HEK293T (cell line): ENCODE data around the gene TCAIM.

ENCODE experiments used
- CTCF ChIA-PET: fragments of 350-600 bp; formaldehyde crosslinking; extraction: SDS; loops from one replicate; lab custom pipeline; 2021; ENCODE audit warnings: antibody characterized with exemption, inconsistent platforms; lab: Yijun Ruan, JAX
- POLR2A ChIA-PET: fragments of 350-600 bp; formaldehyde crosslinking; extraction: SDS; loops from one replicate; lab custom pipeline; 2020; ENCODE audit warnings: antibody characterized with exemption, inconsistent platforms; lab: Yijun Ruan, JAX
- DNase-seq: peaks from one replicate; pipeline ENCODE4 v3.0.0; 2012; ENCODE audit warnings: mixed read lengths; ENCODE audit errors: extremely low spot score
- ARNT ChIP-seq: fragments of 450-650 bp; IDR thresholded peaks from 2 replicates; pipeline ENCODE4 v1.6.1; 2017; ENCODE audit warnings: mild to moderate bottlenecking
- BHLHE40 ChIP-seq: fragments of 450-650 bp; IDR thresholded peaks from 2 replicates; pipeline ENCODE4 v1.6.1; 2016; ENCODE audit warnings: mild to moderate bottlenecking, moderate library complexity, borderline replicate concordance
- CTBP1 ChIP-seq: fragments of 450-650 bp; IDR thresholded peaks from 2 replicates; pipeline ENCODE4 v1.6.1; 2016; ENCODE audit warnings: borderline replicate concordance
- ELF4 ChIP-seq: fragments of 450-650 bp; IDR thresholded peaks from 2 replicates; pipeline ENCODE4 v1.6.1; 2017; ENCODE audit warnings: antibody characterized with exemption
- FOXA1 ChIP-seq: fragments of 450-650 bp; IDR thresholded peaks from 2 replicates; pipeline ENCODE4 v1.6.1; 2016; ENCODE audit warnings: mild to moderate bottlenecking
- FOXK2 ChIP-seq: fragments of 450-650 bp; IDR thresholded peaks from 2 replicates; pipeline ENCODE4 v1.6.1; 2016; ENCODE audit warnings: mild to moderate bottlenecking
- FOXM1 ChIP-seq: fragments of 450-650 bp; IDR thresholded peaks from 2 replicates; pipeline ENCODE4 v1.6.1; 2017; ENCODE audit warnings: mild to moderate bottlenecking, borderline replicate concordance
- HDGF ChIP-seq: fragments of 450-650 bp; IDR thresholded peaks from 2 replicates; pipeline ENCODE4 v1.6.1; 2017; ENCODE audit warnings: antibody characterized with exemption, borderline replicate concordance
- L3MBTL2 ChIP-seq: fragments of 450-650 bp; conservative IDR thresholded peaks from 2 replicates; pipeline ENCODE4 v1.6.1; 2016; ENCODE audit warnings: mild to moderate bottlenecking
- LEF1 ChIP-seq: fragments of 450-650 bp; IDR thresholded peaks from 2 replicates; pipeline ENCODE4 v1.6.1; 2017; ENCODE audit warnings: mild to moderate bottlenecking, borderline replicate concordance
- NFRKB ChIP-seq: fragments of 450-650 bp; IDR thresholded peaks from 2 replicates; pipeline ENCODE4 v1.6.1; 2016; ENCODE audit warnings: mild to moderate bottlenecking, moderate library complexity
- SP1 ChIP-seq: fragments of 450-650 bp; IDR thresholded peaks from 2 replicates; pipeline ENCODE4 v1.6.1; 2017
- SUZ12 ChIP-seq: fragments of 450-650 bp; IDR thresholded peaks from 2 replicates; pipeline ENCODE4 v1.6.1; 2016; ENCODE audit warnings: mild to moderate bottlenecking
- TARDBP ChIP-seq: fragments of 450-650 bp; IDR thresholded peaks from 2 replicates; pipeline ENCODE4 v1.6.1; 2016
- ZNF384 ChIP-seq: fragments of 450-650 bp; IDR thresholded peaks from 2 replicates; pipeline ENCODE4 v1.6.1; 2016
- TF ChIP-seq, protein P1 (sequence below): fragments of 450-650 bp; IDR thresholded peaks from 2 replicates; pipeline ENCODE4 v1.6.1; 2016

TCAIM gene

GRCh38 chr3:44338010-44338827 lies at the start of gene TCAIM:
Gene TCAIM (plus strand): TSS chr3:44338766. CDS start chr3:44354783, 16,017 bp downstream.
- ChIA-PET POLR2A (interaction anchor here (0.6 to 3.0 kb wide), 25 partner anchors 9 to 423 kb away, joined by 3 to 15 read pairs (median 4); partner anchors contain the start of genes KIAA1143 and KIF15), CTCF (interaction anchor here (0.6 to 0.9 kb wide), 2 partner anchors 16 to 41 kb away, joined by 3 read pairs; no protein-coding TSS in a partner anchor)
- peak; percentile 98 for DNase-seq
- TF ChIP-seq BHLHE40 (no peak), NFRKB (no peak), FOXA1 (no peak), TARDBP (no peak), SP1 (no peak), ELF4 (peak; percentile 44; the same call in 1 of the 2 replicates), SUZ12 (no peak), ZNF384 (no peak), FOXK2 (no peak), FOXM1 (no peak), HDGF (0 out of 2 replicates have a peak, but pooled peaks have one; percentile 13), CTBP1 (peak; percentile 46; the same call in 1 of the 2 replicates), ARNT (no peak), LEF1 (no peak), L3MBTL2 (peak; percentile 100)
- TF ChIP-seq, protein P1, sequence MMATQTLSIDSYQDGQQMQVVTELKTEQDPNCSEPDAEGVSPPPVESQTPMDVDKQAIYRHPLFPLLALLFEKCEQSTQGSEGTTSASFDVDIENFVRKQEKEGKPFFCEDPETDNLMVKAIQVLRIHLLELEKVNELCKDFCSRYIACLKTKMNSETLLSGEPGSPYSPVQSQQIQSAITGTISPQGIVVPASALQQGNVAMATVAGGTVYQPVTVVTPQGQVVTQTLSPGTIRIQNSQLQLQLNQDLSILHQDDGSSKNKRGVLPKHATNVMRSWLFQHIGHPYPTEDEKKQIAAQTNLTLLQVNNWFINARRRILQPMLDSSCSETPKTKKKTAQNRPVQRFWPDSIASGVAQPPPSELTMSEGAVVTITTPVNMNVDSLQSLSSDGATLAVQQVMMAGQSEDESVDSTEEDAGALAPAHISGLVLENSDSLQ: no peak

GRCh38 chr3:44289882-44290462 lies 48.6 kb upstream of the TCAIM start:
- no peak for TF ChIP-seq BHLHE40
- no peak for TF ChIP-seq HDGF
- no peak for TF ChIP-seq FOXA1
- no peak for TF ChIP-seq SUZ12
- no peak for TF ChIP-seq ELF4
- no peak for TF ChIP-seq CTBP1
- TF ChIP-seq, protein P1: no peak
- no peak for TF ChIP-seq NFRKB
- no peak for TF ChIP-seq L3MBTL2
- no peak for TF ChIP-seq FOXK2
- TF ChIP-seq ARNT: no peak
- TF ChIP-seq ZNF384: no peak
- TF ChIP-seq FOXM1: no peak
- no peak for TF ChIP-seq SP1
- CTCF ChIA-PET: no interaction called here
- DNase-seq: no peak
- POLR2A ChIA-PET: interaction anchor here (1.3 kb wide), 1 partner anchor 48 kb away, joined by 4 read pairs; the partner anchor contains the start of gene TCAIM

- TF ChIP-seq, protein P1: peak; percentile 30; the same call in 1 of the 2 replicates
- TF ChIP-seq LEF1: no peak
- no peak for DNase-seq
- POLR2A ChIA-PET: no interaction called here
- CTCF ChIA-PET: no interaction called here
Measured at GRCh38 chr3:44292276-44292675, 46.3 kb upstream of the TCAIM start.

GRCh38 chr3:44292947-44293346 lies 45.6 kb upstream of the TCAIM start:
- CTCF ChIA-PET: no interaction called here
- TF ChIP-seq ARNT: no peak
- TF ChIP-seq L3MBTL2: no peak
- POLR2A ChIA-PET: no interaction called here
- DNase-seq: no peak

DNA sequence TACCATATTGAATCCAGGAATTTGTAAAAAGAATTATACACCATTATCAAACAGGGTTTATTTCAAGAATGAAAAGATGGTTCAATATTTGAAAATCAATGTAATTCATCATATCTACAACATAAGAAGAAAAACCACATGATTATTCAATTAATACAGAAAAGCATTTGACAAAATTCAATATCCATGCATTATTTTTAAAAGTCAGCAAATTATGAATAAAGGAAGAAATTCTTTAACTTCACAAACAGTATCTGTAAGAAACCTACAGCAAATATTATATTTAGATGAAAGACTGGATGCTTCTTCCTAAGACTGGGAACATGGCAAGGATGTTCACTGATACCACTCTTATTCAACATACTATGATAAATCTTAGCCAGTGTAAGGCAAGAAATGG lies 41.3 kb upstream of the TCAIM start:
- DNase-seq: no peak
- CTCF ChIA-PET: interaction anchor here (0.6 kb wide), 1 partner anchor 41 kb away, joined by 3 read pairs; the partner anchor contains the start of gene TCAIM
- POLR2A ChIA-PET: no interaction called here
- TF ChIP-seq TARDBP: no peak
- TF ChIP-seq FOXM1: no peak
- no peak for TF ChIP-seq CTBP1
- TF ChIP-seq SUZ12: no peak
- TF ChIP-seq, protein P1: no peak
- no peak for TF ChIP-seq ARNT
- no peak for TF ChIP-seq SP1
- no peak for TF ChIP-seq ZNF384
- no peak for TF ChIP-seq FOXA1
- no peak for TF ChIP-seq NFRKB
- TF ChIP-seq ELF4: no peak
- TF ChIP-seq FOXK2: no peak
- no peak for TF ChIP-seq HDGF
